K562 (cell line): Measurements from ENCODE around the gene TEDDM1.

Experiments used
- AFF4 ChIP-seq: sonication (generic); formaldehyde crosslinking; IDR thresholded peaks from 2 replicates; pipeline ENCODE4 v1.8.0; 2023; ENCODE audit warnings: mild to moderate bottlenecking, missing genetic modification reagents
- DNMT1 ChIP-seq: fragments of 450-650 bp; IDR thresholded peaks from 2 replicates; pipeline ENCODE4 v1.6.1; 2016; ENCODE audit warnings: antibody characterized with exemption, mild to moderate bottlenecking
- E2F3 ChIP-seq: fragments of 250-450 bp; sonication (Bioruptor Pico); IDR thresholded peaks from 2 replicates; pipeline ENCODE4 v1.4.0; 2020; ENCODE audit warnings: mild to moderate bottlenecking
- RFX1 ChIP-seq: fragments of 450-650 bp; IDR thresholded peaks from 2 replicates; pipeline ENCODE4 v1.6.1; 2016; ENCODE audit warnings: mild to moderate bottlenecking, moderate library complexity
- RFX5 ChIP-seq: IDR thresholded peaks from 2 replicates; pipeline ENCODE4 v1.6.1; 2011; ENCODE audit warnings: low read depth, mild to moderate bottlenecking, improper control_type of control experiment, low read length
- ZNF239 ChIP-seq: fragments of 250-450 bp; sonication (Bioruptor Pico); IDR thresholded peaks from 2 replicates; pipeline ENCODE4 v1.4.0; 2020; ENCODE audit warnings: mild to moderate bottlenecking

- TF ChIP-seq AFF4 (CRISPR knock-in tag) (no peak), RFX1 (peak; percentile 89), E2F3 (CRISPR knock-in tag) (no peak), ZNF239 (CRISPR knock-in tag) (no peak), RFX5 (no peak), DNMT1 (no peak)
Measured at GRCh38 chr1:182426442-182427430, 26.3 kb upstream of the TEDDM1 start.
